Mammary epithelial cell (primary cell): Measurements from ENCODE around the gene ATXN2.

Experiments
- EZH2 ChIP-seq: IDR thresholded peaks from 2 replicates; pipeline ENCODE4 v1.6.1; 2012; ENCODE audit warnings: low read length, inconsistent platforms, borderline replicate concordance
- TF ChIP-seq, protein P1 (sequence below), 2 donors: IDR thresholded peaks in 1 of 2; conservative IDR thresholded peaks in 1 of 2; 2 replicates each; pipeline ENCODE4 v1.5.1; 2011 to 2012; ENCODE audit warnings: inconsistent platforms in 2 of 2, low read length in 2 of 2, mild to moderate bottlenecking in 2 of 2, control low read depth in 1 of 2, low read depth in 1 of 2; ENCODE audit not compliant: insufficient read depth in 1 of 2; ENCODE audit errors: extremely low read depth in 1 of 2

DNA sequence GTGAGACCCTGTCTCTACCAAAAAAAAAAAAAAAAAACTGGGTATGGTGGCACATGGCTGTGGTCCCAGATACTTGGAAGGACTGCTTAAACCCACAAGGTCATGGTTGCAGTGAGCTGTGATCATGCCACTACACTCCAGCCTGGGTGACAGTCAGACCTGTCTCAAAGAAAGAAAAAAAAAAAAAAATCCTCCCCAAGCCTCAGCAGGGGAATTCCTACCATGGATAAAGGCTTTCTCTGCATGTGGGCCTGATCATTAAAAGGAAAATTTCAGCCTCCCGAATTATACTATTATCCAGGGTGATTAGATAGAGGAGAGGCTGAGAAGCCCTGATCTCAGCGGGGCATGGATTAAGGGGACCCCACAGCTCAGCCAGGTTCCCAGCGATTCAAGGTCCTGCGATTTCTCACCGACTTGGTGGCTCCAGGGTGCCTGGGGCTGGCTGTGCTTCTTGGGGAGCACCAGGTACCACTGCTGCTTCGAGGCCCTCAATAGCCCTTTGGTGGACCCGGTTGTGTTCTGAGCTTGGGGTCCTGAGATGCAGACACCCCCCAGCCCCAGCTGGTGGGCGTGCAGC is 187.8 kb downstream of the ATXN2 start:
- no peak for TF ChIP-seq EZH2
- TF ChIP-seq, protein P1, sequence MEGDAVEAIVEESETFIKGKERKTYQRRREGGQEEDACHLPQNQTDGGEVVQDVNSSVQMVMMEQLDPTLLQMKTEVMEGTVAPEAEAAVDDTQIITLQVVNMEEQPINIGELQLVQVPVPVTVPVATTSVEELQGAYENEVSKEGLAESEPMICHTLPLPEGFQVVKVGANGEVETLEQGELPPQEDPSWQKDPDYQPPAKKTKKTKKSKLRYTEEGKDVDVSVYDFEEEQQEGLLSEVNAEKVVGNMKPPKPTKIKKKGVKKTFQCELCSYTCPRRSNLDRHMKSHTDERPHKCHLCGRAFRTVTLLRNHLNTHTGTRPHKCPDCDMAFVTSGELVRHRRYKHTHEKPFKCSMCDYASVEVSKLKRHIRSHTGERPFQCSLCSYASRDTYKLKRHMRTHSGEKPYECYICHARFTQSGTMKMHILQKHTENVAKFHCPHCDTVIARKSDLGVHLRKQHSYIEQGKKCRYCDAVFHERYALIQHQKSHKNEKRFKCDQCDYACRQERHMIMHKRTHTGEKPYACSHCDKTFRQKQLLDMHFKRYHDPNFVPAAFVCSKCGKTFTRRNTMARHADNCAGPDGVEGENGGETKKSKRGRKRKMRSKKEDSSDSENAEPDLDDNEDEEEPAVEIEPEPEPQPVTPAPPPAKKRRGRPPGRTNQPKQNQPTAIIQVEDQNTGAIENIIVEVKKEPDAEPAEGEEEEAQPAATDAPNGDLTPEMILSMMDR (conservative IDR thresholded peaks at IDR 0.05 in 1 of 2, IDR thresholded peaks at IDR 0.05 in 1 of 2; ENCODE audit: extremely low read depth in 1 of 2, insufficient read depth in 1 of 2, low read depth in 1 of 2, low read length in 2 of 2), result no peak
